Testis (tissue), 3 donors: ENCODE measurements around the gene BOC. TPM values are rescaled to one million over a fixed set of nuclear protein-coding genes. Genes with fewer than 3 reads are reported as not detected.
A peak's percentile ranks its signal among the peaks of the same experiment; 100 is the strongest.

Experiments used
- DNase-seq: peaks from one replicate; pipeline ENCODE4 v3.0.0-alpha.2; 2019
- H3K27ac ChIP-seq, 2 donors: fragments of 200-600 bp; sonication (generic); one replicate each; pipeline ENCODE4 v1.5.1; 2019
- H3K27me3 ChIP-seq: fragments of 200-600 bp; sonication (generic); one replicate; pipeline ENCODE4 v1.5.1; 2019
- H3K36me3 ChIP-seq: fragments of 200-600 bp; sonication (generic); one replicate; pipeline ENCODE4 v1.5.1; 2017; ENCODE audit warnings: low read depth; ENCODE audit errors: missing control alignments
- H3K4me1 ChIP-seq: fragments of 200-600 bp; sonication (generic); one replicate; pipeline ENCODE4 v1.5.1; 2019
- H3K4me3 ChIP-seq, 2 donors: fragments of 200-600 bp; sonication (generic); one replicate each; pipeline ENCODE4 v1.5.1; 2017 to 2019
- H3K9me3 ChIP-seq: fragments of 200-600 bp; sonication (generic); one replicate; pipeline ENCODE4 v1.5.1; 2017
- POLR2A ChIP-seq: fragments of 450-650 bp; IDR thresholded peaks from one replicate; pipeline ENCODE4 v1.6.1; 2017; ENCODE audit warnings: antibody characterized with exemption, mild to moderate bottlenecking, moderate library complexity
- WGBS, 2 donors: methylation state at CpG; one replicate each; pipeline ENCODE4 v1.1.5; 2018; 5-methylcytosine and 5-hydroxymethylcytosine counted together
- intact Hi-C: fragments of 100-400 bp; cut with DNase I; formaldehyde crosslinking; loops from one replicate; pipeline ENCODE4 v1.15.1; 2023; ENCODE audit warnings: low total_unique reads
- polyA plus RNA-seq: library from polyadenylated mRNA; stranded (reverse); fragments of 350-450 nt; fragmentation: Illumina TruSeq; extraction: RNeasy Lipid Tissue Mini Kit (QIAGEN cat#74804); gene quantifications from one replicate; pipeline ENCODE4 v1.2.3, GENCODE V29; 2014; ENCODE audit warnings: low read depth, low replicate concordance; ENCODE audit not compliant: insufficient read depth
- total RNA-seq, 2 donors: library from RNA; depleted of rRNA; stranded (reverse); fragments of >200 nt; gene quantifications; one replicate each; pipeline ENCODE4 v1.2.3, GENCODE V29; 2016
- TF ChIP-seq, protein P1 (sequence below), 3 experiments: fragments of 450-650 bp in 2 of 3; fragments of 200-600 bp in 1 of 3; sonication (generic) in 1 of 3; IDR thresholded peaks; one replicate each; pipeline ENCODE4 v1.5.1; 2016 to 2019; ENCODE audit warnings: antibody characterized with exemption in 3 of 3, mild to moderate bottlenecking in 2 of 3, moderate library complexity in 1 of 3

Gene BOC
- total and polyA plus RNA-seq, 3 donors from 2014 or later, result 24.5 to 33.6 (median 28.4) TPM

DNA sequence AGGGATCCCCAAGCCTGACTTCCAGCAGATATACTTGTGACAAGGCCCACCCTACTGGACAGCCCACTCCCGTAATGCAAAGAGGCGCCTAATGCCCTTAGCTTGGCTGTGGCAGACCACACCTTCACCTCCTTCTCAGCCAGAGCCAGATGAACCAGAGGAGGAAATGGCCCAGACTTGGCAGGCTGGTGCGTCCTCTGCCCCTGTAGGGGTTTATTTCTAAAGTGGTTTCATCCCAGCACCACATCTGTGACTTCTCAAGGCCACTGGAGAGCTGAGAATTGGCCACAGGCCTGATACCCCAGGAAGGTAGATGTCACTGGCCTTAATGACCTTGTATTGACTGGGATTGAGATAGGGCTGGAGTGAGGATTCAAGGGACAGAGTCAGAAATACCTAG lies 29.5 kb downstream of the BOC start:
- no peak for TF ChIP-seq POLR2A
- TF ChIP-seq, protein P1, sequence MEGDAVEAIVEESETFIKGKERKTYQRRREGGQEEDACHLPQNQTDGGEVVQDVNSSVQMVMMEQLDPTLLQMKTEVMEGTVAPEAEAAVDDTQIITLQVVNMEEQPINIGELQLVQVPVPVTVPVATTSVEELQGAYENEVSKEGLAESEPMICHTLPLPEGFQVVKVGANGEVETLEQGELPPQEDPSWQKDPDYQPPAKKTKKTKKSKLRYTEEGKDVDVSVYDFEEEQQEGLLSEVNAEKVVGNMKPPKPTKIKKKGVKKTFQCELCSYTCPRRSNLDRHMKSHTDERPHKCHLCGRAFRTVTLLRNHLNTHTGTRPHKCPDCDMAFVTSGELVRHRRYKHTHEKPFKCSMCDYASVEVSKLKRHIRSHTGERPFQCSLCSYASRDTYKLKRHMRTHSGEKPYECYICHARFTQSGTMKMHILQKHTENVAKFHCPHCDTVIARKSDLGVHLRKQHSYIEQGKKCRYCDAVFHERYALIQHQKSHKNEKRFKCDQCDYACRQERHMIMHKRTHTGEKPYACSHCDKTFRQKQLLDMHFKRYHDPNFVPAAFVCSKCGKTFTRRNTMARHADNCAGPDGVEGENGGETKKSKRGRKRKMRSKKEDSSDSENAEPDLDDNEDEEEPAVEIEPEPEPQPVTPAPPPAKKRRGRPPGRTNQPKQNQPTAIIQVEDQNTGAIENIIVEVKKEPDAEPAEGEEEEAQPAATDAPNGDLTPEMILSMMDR (IDR thresholded peaks at IDR 0.05), result no peak
- intact Hi-C loops, result no loop called here
- Histone ChIP-seq H3K27ac (no peak overlapping the region), H3K4me1 (peaks cover 13% of the 10 kb centered on the region), H3K4me3 (no peak overlapping the region), H3K36me3 (no peaks in the 10 kb centered on the region), H3K27me3 (no peaks in the 10 kb centered on the region), H3K9me3 (no peaks in the 10 kb centered on the region)
- DNase-seq, result no peak
- WGBS, 2 donors, result 86 to 100% methylated on average over 2 to 3 of the region's 3 CpGs

- intact Hi-C loops, result no loop called here
- WGBS, 2 donors, result 42 to 48% methylated on average over 7 of the region's 7 CpGs
- H3K27ac ChIP-seq, result peak overlapping the region; percentile 15 to 36
- no peaks in the 10 kb centered on the region for H3K9me3 ChIP-seq
- peaks cover 16% of the 10 kb centered on the region for H3K4me1 ChIP-seq
- TF ChIP-seq, protein P1 (IDR thresholded peaks at IDR 0.05), result no peak
- no peaks in the 10 kb centered on the region for H3K27me3 ChIP-seq
- DNase-seq, result no peak
- no peaks in the 10 kb centered on the region for H3K36me3 ChIP-seq
- H3K4me3 ChIP-seq, result no peak overlapping the region
These were observed 30.1 kb downstream of the BOC start for GRCh38 chr3:113241292-113242095.

DNA sequence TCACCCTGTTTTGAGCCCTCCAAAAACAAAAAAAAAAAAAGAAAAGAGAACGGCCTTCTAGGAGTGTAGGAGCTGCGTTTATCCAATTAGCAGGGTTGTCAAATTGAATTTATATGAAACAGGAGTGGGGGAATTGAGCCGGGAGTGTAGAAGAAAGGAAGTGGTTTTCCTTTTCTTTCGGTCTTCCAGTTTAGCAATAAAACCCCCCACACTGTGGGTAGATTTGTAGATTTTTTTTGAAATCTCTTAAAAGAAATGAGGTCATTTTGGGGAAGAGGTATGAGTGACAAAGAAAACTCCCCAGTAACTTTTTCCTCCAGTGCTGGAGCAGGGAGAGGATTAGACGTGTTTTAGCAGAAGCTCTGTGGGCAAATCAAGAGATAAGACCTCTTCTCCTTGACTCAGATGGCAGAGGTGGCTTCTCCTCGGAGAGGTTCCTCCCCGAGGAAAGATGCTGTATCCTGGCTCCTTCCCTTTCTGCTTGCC lies 30.8 kb downstream of the BOC start:
- no peak for TF ChIP-seq POLR2A
- TF ChIP-seq, protein P1 (IDR thresholded peaks at IDR 0.05), result no peak
- intact Hi-C loops, result no loop called here
- H3K27me3 ChIP-seq, result no peaks in the 10 kb centered on the region
- no peak overlapping the region for H3K4me3 ChIP-seq
- 38 to 46% methylated on average over 7 of the region's 7 CpGs for WGBS, 2 donors
- H3K36me3 ChIP-seq, result no peaks in the 10 kb centered on the region
- H3K9me3 ChIP-seq, result no peaks in the 10 kb centered on the region
- DNase-seq, result no peak
- peaks cover 22% of the 10 kb centered on the region for H3K4me1 ChIP-seq
- H3K27ac ChIP-seq, result peak overlapping the region; percentile 15 to 37

DNA sequence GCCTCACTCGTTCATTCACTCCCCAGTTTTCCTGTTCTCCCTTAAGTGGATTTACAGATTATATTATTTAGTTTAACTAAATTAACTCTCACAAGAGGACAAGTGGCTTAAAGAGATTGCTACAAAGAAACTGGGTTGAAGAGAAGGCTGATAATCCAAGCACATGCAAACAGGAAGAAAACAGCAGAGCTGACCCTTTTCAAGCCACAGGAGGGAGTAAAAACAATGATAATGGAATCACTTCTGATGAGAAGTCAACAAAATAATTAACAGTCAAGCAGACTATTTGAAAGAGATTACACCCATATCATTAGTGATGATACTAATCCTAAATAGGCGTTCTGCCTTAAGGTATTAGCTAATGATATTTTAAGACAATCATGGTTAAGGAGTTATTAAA lies 31.7 kb downstream of the BOC start:
- intact Hi-C loops, result no loop called here
- H3K4me3 ChIP-seq, result no peak overlapping the region
- DNase-seq, result no peak
- H3K9me3 ChIP-seq, result no peaks in the 10 kb centered on the region
- H3K27me3 ChIP-seq, result no peaks in the 10 kb centered on the region
- H3K4me1 ChIP-seq, result peaks cover 29% of the 10 kb centered on the region
- WGBS, 2 donors, result 68 to 69% methylated on average over 2 of the region's 2 CpGs
- H3K36me3 ChIP-seq, result no peaks in the 10 kb centered on the region
- TF ChIP-seq, protein P1 (IDR thresholded peaks at IDR 0.05), result no peak
- TF ChIP-seq POLR2A, result no peak
- H3K27ac ChIP-seq, result peak overlapping the region; percentile 15 to 37

DNA sequence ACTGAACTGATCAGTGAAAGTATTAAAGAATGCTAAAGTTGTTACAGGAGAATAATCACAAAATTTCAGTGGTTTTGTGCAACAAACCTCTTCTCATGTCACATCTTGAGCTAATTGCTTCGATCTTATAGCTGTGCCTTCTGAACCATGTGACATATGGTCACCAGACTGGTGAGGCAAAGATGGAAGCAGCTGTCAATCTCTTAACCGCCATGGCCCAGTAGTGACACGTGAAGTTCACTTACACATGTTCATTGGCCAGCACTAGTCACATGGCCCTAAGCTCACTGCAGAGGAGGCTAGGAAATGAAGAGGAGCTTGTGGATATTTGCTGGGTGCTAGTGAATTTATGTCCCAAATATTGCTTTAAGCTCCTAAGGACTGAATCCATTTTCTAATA lies 32.5 kb downstream of the BOC start:
- intact Hi-C loops, result no loop called here
- WGBS, 2 donors, result 84 to 90% methylated on average over 3 of the region's 3 CpGs
- peaks cover 37% of the 10 kb centered on the region for H3K4me1 ChIP-seq

More for the DNA sequence above, 32.5 kb downstream of the BOC start:
- TF ChIP-seq, protein P1 (IDR thresholded peaks at IDR 0.05), result no peak
- Histone ChIP-seq H3K4me3 (no peak overlapping the region), H3K27ac (peak overlapping the region in 1 of 2 donors; percentile 53), H3K9me3 (no peaks in the 10 kb centered on the region), H3K27me3 (no peaks in the 10 kb centered on the region), H3K36me3 (no peaks in the 10 kb centered on the region)
- no peak for DNase-seq
